Lower lobe of right lung (tissue), 2 donors: ENCODE results near the gene MAOA. TPM values are rescaled to one million over a fixed set of nuclear protein-coding genes. Genes with fewer than 3 reads are reported as not detected.

ENCODE experiments used
- ATAC-seq, 2 donors: fragments of 200-7000 bp; cut with Tn5 transposase; one replicate each; pipeline ENCODE4 v1.9.1; 2020 to 2022; ENCODE audit warnings: mild to moderate bottlenecking in 2 of 2, moderate library complexity in 2 of 2
- DNase-seq: peaks from one replicate; pipeline ENCODE4 v3.0.0-alpha.2; 2020
- H3K27ac ChIP-seq: fragments of 200-600 bp; one replicate; pipeline ENCODE4 v1.8.0; 2022
- H3K27me3 ChIP-seq: fragments of 200-600 bp; one replicate; pipeline ENCODE4 v1.8.0; 2022; ENCODE audit warnings: low read depth
- H3K36me3 ChIP-seq: fragments of 200-600 bp; one replicate; pipeline ENCODE4 v1.8.0; 2022; ENCODE audit warnings: mild to moderate bottlenecking
- H3K4me1 ChIP-seq: fragments of 200-600 bp; one replicate; pipeline ENCODE4 v1.8.0; 2022
- H3K4me3 ChIP-seq: fragments of 200-600 bp; one replicate; pipeline ENCODE4 v1.8.0; 2022; ENCODE audit warnings: mild to moderate bottlenecking
- H3K9me3 ChIP-seq: fragments of 200-600 bp; one replicate; pipeline ENCODE4 v1.8.0; 2022
- intact Hi-C: fragments of 100-400 bp; cut with DNase I; formaldehyde crosslinking; loops from one replicate; pipeline ENCODE4 v1.11.0; 2022
- total RNA-seq: library from RNA; stranded (reverse); fragmentation: NEBNext Ultra II Directional; extraction: Animal tissue kit (Norgen Biotek cat#: 25700); gene quantifications from one replicate; pipeline ENCODE4 v1.2.1, GENCODE V29; 2021
- TF ChIP-seq, protein P1 (sequence below): fragments of 200-600 bp; IDR thresholded peaks from one replicate; pipeline ENCODE4 v1.8.0; 2022; ENCODE audit warnings: antibody characterized with exemption, mild to moderate bottlenecking
- donor health status: DM: no; HTN: yes; CAD: no; lungs with severe emphysema.

The MAOA gene
- total RNA-seq, 1 donor from 2014 or later, result 159 TPM

DNA sequence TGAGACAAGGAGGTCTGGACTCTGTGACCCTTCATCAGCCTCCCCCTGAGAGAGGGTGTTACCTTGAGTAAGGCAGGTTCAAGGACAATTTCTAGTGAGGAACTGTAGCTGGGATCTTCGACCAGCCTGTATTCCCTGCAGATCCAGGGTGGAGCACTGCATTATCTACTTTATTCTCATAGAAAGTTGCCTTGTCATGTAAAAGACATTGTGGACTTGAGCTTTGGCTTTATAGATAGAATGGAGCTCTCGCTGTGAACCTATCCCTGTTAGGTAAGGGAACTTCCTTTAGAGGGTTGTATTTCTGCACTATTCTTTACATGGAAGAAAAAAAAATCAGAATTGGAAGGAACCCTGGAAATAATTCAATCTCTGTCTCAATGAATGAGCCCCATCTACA lies 91.4 kb downstream of the MAOA start:
- Histone ChIP-seq H3K27ac (no peak overlapping the region), H3K4me1 (peaks cover 2% of the 10 kb centered on the region), H3K36me3 (peaks cover 25% of the 10 kb centered on the region), H3K27me3 (no peaks in the 10 kb centered on the region), H3K4me3 (no peak overlapping the region), H3K9me3 (no peaks in the 10 kb centered on the region)
- TF ChIP-seq, protein P1, sequence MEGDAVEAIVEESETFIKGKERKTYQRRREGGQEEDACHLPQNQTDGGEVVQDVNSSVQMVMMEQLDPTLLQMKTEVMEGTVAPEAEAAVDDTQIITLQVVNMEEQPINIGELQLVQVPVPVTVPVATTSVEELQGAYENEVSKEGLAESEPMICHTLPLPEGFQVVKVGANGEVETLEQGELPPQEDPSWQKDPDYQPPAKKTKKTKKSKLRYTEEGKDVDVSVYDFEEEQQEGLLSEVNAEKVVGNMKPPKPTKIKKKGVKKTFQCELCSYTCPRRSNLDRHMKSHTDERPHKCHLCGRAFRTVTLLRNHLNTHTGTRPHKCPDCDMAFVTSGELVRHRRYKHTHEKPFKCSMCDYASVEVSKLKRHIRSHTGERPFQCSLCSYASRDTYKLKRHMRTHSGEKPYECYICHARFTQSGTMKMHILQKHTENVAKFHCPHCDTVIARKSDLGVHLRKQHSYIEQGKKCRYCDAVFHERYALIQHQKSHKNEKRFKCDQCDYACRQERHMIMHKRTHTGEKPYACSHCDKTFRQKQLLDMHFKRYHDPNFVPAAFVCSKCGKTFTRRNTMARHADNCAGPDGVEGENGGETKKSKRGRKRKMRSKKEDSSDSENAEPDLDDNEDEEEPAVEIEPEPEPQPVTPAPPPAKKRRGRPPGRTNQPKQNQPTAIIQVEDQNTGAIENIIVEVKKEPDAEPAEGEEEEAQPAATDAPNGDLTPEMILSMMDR, result no peak
- intact Hi-C loops, result no loop called here
- ATAC-seq (no peak), DNase-seq (no peak)

DNA sequence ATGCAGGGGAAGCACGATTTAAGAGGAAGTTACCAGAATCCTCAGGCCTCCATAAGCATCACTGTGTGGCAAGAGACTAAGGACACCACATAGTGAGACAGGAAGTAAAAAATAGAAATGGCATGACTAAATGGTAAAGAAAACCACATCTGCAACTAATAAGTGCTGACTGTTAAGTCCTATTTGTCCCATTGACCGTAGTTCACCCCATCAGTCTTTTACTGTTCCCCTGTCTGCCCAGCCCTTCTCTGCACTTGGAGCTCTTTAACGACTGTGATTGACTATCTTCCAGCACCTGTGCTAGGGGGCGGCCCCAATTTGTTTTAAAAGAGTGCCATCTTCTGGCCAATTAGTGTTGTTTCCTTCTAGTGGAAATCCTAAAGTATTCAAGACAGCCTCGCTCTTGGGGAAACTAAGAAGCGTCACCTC lies 94.2 kb downstream of the MAOA start:
- H3K9me3 ChIP-seq, result no peaks in the 10 kb centered on the region
- H3K4me1 ChIP-seq, result no peaks in the 10 kb centered on the region
- H3K36me3 ChIP-seq, result peaks cover 5% of the 10 kb centered on the region
- ATAC-seq (peak; percentile 82 to 88), DNase-seq (peak; percentile 47)
- TF ChIP-seq, protein P1, result peak; percentile 50
- no peaks in the 10 kb centered on the region for H3K27me3 ChIP-seq
- H3K27ac ChIP-seq, result no peak overlapping the region
- H3K4me3 ChIP-seq, result no peak overlapping the region
- intact Hi-C loops, result no loop called here

DNA sequence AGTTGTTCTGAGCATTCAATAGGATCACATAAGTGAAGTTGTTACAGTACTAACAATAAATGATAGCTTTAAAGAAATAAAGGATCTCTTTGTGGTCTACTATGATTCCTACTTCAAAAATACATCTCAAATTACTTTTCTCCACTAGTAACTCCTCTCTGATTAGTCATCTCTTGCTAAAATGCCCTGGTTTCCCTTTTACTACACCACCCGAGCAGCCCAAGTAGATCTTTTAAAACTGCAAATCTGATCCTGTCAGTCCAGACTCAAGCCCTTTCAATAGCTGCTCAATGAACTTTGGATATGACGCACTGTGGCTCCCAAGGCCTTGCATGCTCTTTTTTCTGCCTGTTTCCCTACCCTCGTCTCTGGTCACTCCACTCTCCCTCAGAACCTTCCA lies 97.5 kb downstream of the MAOA start:
- ATAC-seq, result no peak
- no peaks in the 10 kb centered on the region for H3K9me3 ChIP-seq
- intact Hi-C loops, result no loop called here

DNA sequence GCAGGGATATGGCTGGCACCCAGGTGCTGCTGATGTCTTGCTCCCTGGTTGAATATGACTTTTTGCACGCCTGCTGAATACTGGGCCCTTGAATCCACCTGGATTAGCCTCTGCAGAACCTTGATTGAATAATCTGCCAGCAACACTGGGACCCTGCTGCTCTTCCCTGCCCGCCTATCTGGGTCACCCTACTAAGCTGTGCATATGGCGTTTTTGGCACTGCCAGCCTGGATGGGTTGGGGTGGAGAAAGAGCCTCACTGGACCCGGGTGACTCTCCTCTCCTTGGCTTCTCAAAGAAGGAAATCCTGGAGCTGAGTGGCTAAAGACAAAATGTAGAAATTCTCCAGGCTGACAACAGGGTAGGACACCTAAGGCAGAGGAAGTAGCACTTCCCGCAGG lies 100.0 kb downstream of the MAOA start:
- H3K27ac ChIP-seq, result no peak overlapping the region
- intact Hi-C loops, result no loop called here
- H3K9me3 ChIP-seq, result no peaks in the 10 kb centered on the region
- DNase-seq, result no peak
- no peaks in the 10 kb centered on the region for H3K27me3 ChIP-seq
- H3K4me3 ChIP-seq, result no peak overlapping the region
- TF ChIP-seq, protein P1, result no peak
- H3K36me3 ChIP-seq, result no peaks in the 10 kb centered on the region
- no peak for ATAC-seq
- H3K4me1 ChIP-seq, result no peaks in the 10 kb centered on the region

More for the DNA sequence above, 97.5 kb downstream of the MAOA start:
- no peak overlapping the region for H3K27ac ChIP-seq
- no peaks in the 10 kb centered on the region for H3K4me1 ChIP-seq
- no peaks in the 10 kb centered on the region for H3K36me3 ChIP-seq
- H3K27me3 ChIP-seq, result no peaks in the 10 kb centered on the region
- TF ChIP-seq, protein P1, result no peak
- no peak overlapping the region for H3K4me3 ChIP-seq
- DNase-seq, result no peak

DNA sequence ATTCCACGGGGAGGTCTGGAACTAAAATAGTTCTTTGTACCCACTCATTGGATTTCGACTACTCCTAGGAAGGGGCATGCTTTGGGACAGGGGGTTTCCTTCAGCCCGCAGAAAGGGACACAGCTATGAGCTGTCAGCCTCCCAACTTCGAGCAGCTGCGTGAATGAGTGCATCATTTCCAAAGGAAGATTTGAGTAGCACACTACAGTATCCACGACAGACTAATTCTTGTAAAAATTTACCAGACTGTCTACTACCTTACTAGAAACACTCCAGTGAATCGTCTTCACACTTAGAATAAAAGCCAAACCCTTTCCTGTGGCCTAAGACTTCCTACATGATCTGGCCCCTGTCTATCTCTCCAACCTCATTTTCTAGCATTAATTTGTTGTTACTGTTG lies 101.9 kb downstream of the MAOA start:
- no peak for ATAC-seq
- intact Hi-C loops, result no loop called here
- H3K36me3 ChIP-seq, result no peaks in the 10 kb centered on the region
- no peaks in the 10 kb centered on the region for H3K9me3 ChIP-seq
- no peaks in the 10 kb centered on the region for H3K27me3 ChIP-seq
- no peak overlapping the region for H3K27ac ChIP-seq
- no peak overlapping the region for H3K4me3 ChIP-seq
- TF ChIP-seq, protein P1, result no peak
- no peaks in the 10 kb centered on the region for H3K4me1 ChIP-seq
- no peak for DNase-seq
